Natural killer cell (primary cell): ENCODE results near the gene SLC29A4. TPM values are rescaled to one million over a fixed set of nuclear protein-coding genes. Genes with fewer than 3 reads are reported as not detected.
"Not testable (repeated sequence)": the region's sequence is repeated elsewhere in the genome, so short reads cannot be mapped to it uniquely, and the experiment has no call there.

Experiments used
- ATAC-seq, 3 donors: fragments of 150-1000 bp in 2 of 3; fragments of 200-7000 bp in 1 of 3; cut with Tn5 transposase; 1 replicate in 1 of 3; 2 replicates in 2 of 3; pipeline ENCODE4 v1.10.0; 2021; ENCODE audit warnings: mild to moderate bottlenecking in 2 of 3, moderate library complexity in 2 of 3
- DNase-seq, 2 donors: peaks; one replicate each; pipeline versions ENCODE4 v3.0.0 to v3.0.0-alpha.2; 2013 to 2021; ENCODE audit warnings: mixed read lengths in 1 of 2
- H3K27ac ChIP-seq: one replicate; pipeline ENCODE4 v1.5.1; 2013; ENCODE audit warnings: mild to moderate bottlenecking, low read length
- H3K27me3 ChIP-seq: one replicate; pipeline ENCODE4 v1.6.1; 2013; ENCODE audit warnings: low read length; ENCODE audit not compliant: control insufficient read depth, insufficient read depth
- H3K36me3 ChIP-seq: one replicate; pipeline ENCODE4 v1.6.1; 2013; ENCODE audit warnings: low read length; ENCODE audit not compliant: control insufficient read depth, insufficient read depth
- H3K4me1 ChIP-seq: one replicate; pipeline ENCODE4 v1.6.1; 2013; ENCODE audit warnings: low read length; ENCODE audit not compliant: control insufficient read depth, insufficient read depth
- H3K4me3 ChIP-seq: one replicate; pipeline ENCODE4 v1.5.1; 2013; ENCODE audit warnings: low read length
- H3K9me3 ChIP-seq: one replicate; pipeline ENCODE4 v1.6.1; 2013; ENCODE audit warnings: low read length; ENCODE audit not compliant: control insufficient read depth, insufficient read depth
- H3K27ac Mint-ChIP-seq, 2 donors: one replicate each; pipeline ENCODE4 v1.8.0; 2022; ENCODE audit warnings: mild to moderate bottlenecking in 2 of 2, mixed read lengths in 2 of 2, moderate library complexity in 1 of 2
- H3K27me3 Mint-ChIP-seq, 2 donors: one replicate each; pipeline ENCODE4 v1.8.0; 2022; ENCODE audit warnings: low read depth in 2 of 2, mixed read lengths in 2 of 2
- H3K36me3 Mint-ChIP-seq: one replicate; pipeline ENCODE4 v1.8.0; 2022; ENCODE audit warnings: mixed read lengths
- H3K4me1 Mint-ChIP-seq, 2 donors: one replicate each; pipeline ENCODE4 v1.8.0; 2022; ENCODE audit warnings: mixed read lengths in 2 of 2
- H3K4me3 Mint-ChIP-seq: one replicate; pipeline ENCODE4 v1.8.0; 2022; ENCODE audit warnings: mild to moderate bottlenecking, moderate library complexity, mixed read lengths
- H3K9me3 Mint-ChIP-seq, 2 donors: one replicate each; pipeline ENCODE4 v1.8.0; 2022; ENCODE audit warnings: mixed read lengths in 2 of 2
- WGBS: methylation state at CpG from one replicate; pipeline ENCODE4 v1.1.7; 2013; ENCODE audit warnings: missing lambda C conversion rate; ENCODE audit not compliant: insufficient coverage; 5-methylcytosine and 5-hydroxymethylcytosine counted together
- intact Hi-C: fragments of 100-400 bp; cut with micrococcal nuclease; formaldehyde crosslinking; loops from one replicate; pipeline ENCODE4 v1.14.2; 2022
- total RNA-seq, 4 donors: library from RNA; stranded (reverse); fragments of 120-200 nt in 1 of 4; gene quantifications; one replicate each; pipeline versions ENCODE4 v1.2.3 to v1.2.4, GENCODE V29; 2013 to 2022
- TF ChIP-seq, protein P1 (sequence below): fragments of 200-600 bp; IDR thresholded peaks from one replicate; pipeline ENCODE4 v1.8.0; 2022; ENCODE audit warnings: antibody characterized with exemption

SLC29A4 gene
- total RNA-seq, 3 donors from 2014 or later (not counting 1 experiment from before 2014, with no cell fraction given) = 0.16 to 0.95 (median 0.40) TPM

- peak in 1 of 3 donors; percentile 15 for ATAC-seq
- no peak overlapping the region for H3K4me3 Mint-ChIP-seq
- H3K9me3 ChIP-seq = no peaks in the 10 kb centered on the region
- H3K4me3 ChIP-seq = no peak overlapping the region
- H3K36me3 Mint-ChIP-seq = no peaks in the 10 kb centered on the region
- DNase-seq = no peak
- no peak overlapping the region for H3K27ac Mint-ChIP-seq
- H3K4me1 ChIP-seq = no peaks in the 10 kb centered on the region
- TF ChIP-seq, protein P1, sequence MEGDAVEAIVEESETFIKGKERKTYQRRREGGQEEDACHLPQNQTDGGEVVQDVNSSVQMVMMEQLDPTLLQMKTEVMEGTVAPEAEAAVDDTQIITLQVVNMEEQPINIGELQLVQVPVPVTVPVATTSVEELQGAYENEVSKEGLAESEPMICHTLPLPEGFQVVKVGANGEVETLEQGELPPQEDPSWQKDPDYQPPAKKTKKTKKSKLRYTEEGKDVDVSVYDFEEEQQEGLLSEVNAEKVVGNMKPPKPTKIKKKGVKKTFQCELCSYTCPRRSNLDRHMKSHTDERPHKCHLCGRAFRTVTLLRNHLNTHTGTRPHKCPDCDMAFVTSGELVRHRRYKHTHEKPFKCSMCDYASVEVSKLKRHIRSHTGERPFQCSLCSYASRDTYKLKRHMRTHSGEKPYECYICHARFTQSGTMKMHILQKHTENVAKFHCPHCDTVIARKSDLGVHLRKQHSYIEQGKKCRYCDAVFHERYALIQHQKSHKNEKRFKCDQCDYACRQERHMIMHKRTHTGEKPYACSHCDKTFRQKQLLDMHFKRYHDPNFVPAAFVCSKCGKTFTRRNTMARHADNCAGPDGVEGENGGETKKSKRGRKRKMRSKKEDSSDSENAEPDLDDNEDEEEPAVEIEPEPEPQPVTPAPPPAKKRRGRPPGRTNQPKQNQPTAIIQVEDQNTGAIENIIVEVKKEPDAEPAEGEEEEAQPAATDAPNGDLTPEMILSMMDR = no peak
- intact Hi-C loops = no loop called here
- no peaks in the 10 kb centered on the region for H3K9me3 Mint-ChIP-seq
- 97% methylated on average over 16 of the region's 16 CpGs for WGBS
- no peak overlapping the region for H3K27ac ChIP-seq
- no peaks in the 10 kb centered on the region for H3K27me3 ChIP-seq
- H3K4me1 Mint-ChIP-seq = peaks cover 0 to 6% of the 10 kb centered on the region in 2 donors
- no peaks in the 10 kb centered on the region for H3K27me3 Mint-ChIP-seq
- H3K36me3 ChIP-seq = peaks cover 31% of the 10 kb centered on the region
Observed at GRCh38 chr7:5310822-5311405, 28.2 kb downstream of the SLC29A4 start.

- H3K36me3 Mint-ChIP-seq, intact Hi-C loops, ATAC-seq, H3K4me3 ChIP-seq, H3K27ac Mint-ChIP-seq, H3K9me3 ChIP-seq, H3K9me3 Mint-ChIP-seq, H3K27me3 ChIP-seq, H3K27ac ChIP-seq, H3K4me1 ChIP-seq, H3K27me3 Mint-ChIP-seq, H3K4me3 Mint-ChIP-seq, DNase-seq, H3K4me1 Mint-ChIP-seq: not testable (repeated sequence)
- H3K36me3 ChIP-seq = peaks cover 35% of the 10 kb centered on the region
- 95% methylated on average over 34 of the region's 46 CpGs for WGBS
Observed at GRCh38 chr7:5312276-5313070, 29.7 kb downstream of the SLC29A4 start.

- H3K4me1 ChIP-seq, ATAC-seq, H3K9me3 Mint-ChIP-seq, H3K4me3 ChIP-seq, H3K27me3 ChIP-seq, H3K27ac ChIP-seq, intact Hi-C loops, H3K4me3 Mint-ChIP-seq, H3K4me1 Mint-ChIP-seq, H3K36me3 Mint-ChIP-seq, DNase-seq, H3K9me3 ChIP-seq, H3K27ac Mint-ChIP-seq, H3K27me3 Mint-ChIP-seq: not testable (repeated sequence)
- 97% methylated on average over 48 of the region's 48 CpGs for WGBS
- H3K36me3 ChIP-seq = peaks cover 29% of the 10 kb centered on the region
Observed at GRCh38 chr7:5313076-5313885, 30.5 kb downstream of the SLC29A4 start.

DNA sequence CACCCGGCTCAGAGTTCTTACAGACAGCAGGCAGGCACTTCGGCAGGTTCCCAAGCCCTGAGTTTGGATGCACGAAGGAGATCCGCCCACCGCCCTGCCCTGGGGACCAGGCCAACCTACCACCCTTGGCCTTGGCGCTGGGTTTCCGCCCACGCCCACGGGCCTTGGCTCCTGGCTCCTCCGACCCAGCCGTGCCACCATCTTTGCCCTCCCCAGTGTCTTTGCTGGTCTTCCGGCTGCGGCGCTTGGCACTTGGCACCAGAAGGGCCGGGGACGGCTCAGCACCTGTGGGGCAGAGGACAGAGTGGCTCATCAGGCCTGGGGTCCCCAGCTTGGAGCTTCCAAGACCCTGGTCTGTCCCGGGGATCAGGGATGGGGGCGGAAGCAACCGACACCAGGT is 32.1 kb downstream of the SLC29A4 start:
- H3K9me3 Mint-ChIP-seq = peaks cover 0 to 2% of the 10 kb centered on the region in 2 donors
- 98% methylated on average over 19 of the region's 19 CpGs for WGBS
- no peak for ATAC-seq

More for the DNA sequence above, 32.1 kb downstream of the SLC29A4 start:
- Mint-ChIP-seq H3K4me1 (no peaks in the 10 kb centered on the region), H3K36me3 (peaks cover 18% of the 10 kb centered on the region), H3K27me3 (no peaks in the 10 kb centered on the region), H3K27ac (no peak overlapping the region), H3K4me3 (no peak overlapping the region)
- Histone ChIP-seq H3K27me3 (no peaks in the 10 kb centered on the region), H3K9me3 (peaks cover 6% of the 10 kb centered on the region), H3K36me3 (peaks cover 31% of the 10 kb centered on the region), H3K4me3 (no peak overlapping the region), H3K4me1 (no peaks in the 10 kb centered on the region), H3K27ac (no peak overlapping the region)
- TF ChIP-seq, protein P1 = no peak
- intact Hi-C loops = no loop called here
- DNase-seq = no peak
